ENCODE results near the gene DYNLT1.

Gene DYNLT1

GRCh38 chr6:158597565-158597964 lies 47.0 kb downstream of the DYNLT1 start:
- DNase-seq (ENCODE audit: low read depth in 3 of 3) = no peak

GRCh38 chr6:158596861-158597260 lies 47.7 kb downstream of the DYNLT1 start:
- DNase-seq (ENCODE audit: low read depth in 3 of 3) = no peak

GRCh38 chr6:158595223-158595622 lies 49.3 kb downstream of the DYNLT1 start:
- DNase-seq (ENCODE audit: low read depth in 3 of 3) = no peak

GRCh38 chr6:158593670-158594069 lies 50.9 kb downstream of the DYNLT1 start:
- no peak for DNase-seq (ENCODE audit: low read depth in 3 of 3)

GRCh38 chr6:158591810-158592209 lies 52.7 kb downstream of the DYNLT1 start:
- DNase-seq (ENCODE audit: low read depth in 3 of 3) = no peak

GRCh38 chr6:158591134-158591809 lies 53.3 kb downstream of the DYNLT1 start:
- DNase-seq (ENCODE audit: low read depth in 3 of 3) = no peak

GRCh38 chr6:158589366-158589765 lies 55.2 kb downstream of the DYNLT1 start:
- DNase-seq (ENCODE audit: low read depth in 3 of 3) = no peak

GRCh38 chr6:158586652-158587051 lies 57.9 kb downstream of the DYNLT1 start:
- no peak for DNase-seq (ENCODE audit: low read depth in 3 of 3)

Measured in stimulated activated CD4-positive, alpha-beta T cell treated with anti-CD3 and anti-CD28 coated beads, TNF-alpha, amount 100 ng/mL, for 4 hours (primary cell).